Measurements from ENCODE around the gene RPL22.

RPL22 gene

DNA sequence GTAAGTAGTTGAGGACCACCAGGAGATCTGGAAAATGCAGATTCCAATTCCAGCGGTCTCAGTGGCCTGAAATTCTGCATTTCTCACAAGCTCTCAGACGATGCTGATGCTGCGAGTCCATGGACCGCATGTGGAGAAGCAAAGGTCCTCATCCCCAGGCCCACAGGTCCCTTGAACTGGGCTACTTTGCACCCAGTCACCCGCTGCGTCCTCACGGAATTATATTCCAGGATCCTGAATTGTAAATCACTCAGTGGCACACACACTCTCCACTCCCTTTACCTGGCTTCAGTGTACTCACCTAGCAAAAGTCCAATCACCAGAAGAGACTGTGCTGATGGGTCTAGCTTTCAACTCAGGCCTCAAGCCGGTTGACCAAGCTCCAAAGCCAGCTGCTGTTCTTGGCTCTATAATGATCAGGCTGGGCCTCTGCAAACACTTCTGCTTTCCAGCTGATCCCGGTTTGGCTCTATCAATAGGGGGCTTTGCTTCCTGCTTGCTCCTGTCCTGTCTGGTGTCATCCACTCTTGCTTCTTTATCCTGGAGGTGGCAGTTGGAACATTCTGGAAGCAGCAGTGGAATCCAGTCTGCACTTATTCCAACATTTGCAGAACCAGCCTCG is 904 bp upstream of the RPL22 start:
- no peak for DNase-seq (ENCODE audit: low read depth)

DNA sequence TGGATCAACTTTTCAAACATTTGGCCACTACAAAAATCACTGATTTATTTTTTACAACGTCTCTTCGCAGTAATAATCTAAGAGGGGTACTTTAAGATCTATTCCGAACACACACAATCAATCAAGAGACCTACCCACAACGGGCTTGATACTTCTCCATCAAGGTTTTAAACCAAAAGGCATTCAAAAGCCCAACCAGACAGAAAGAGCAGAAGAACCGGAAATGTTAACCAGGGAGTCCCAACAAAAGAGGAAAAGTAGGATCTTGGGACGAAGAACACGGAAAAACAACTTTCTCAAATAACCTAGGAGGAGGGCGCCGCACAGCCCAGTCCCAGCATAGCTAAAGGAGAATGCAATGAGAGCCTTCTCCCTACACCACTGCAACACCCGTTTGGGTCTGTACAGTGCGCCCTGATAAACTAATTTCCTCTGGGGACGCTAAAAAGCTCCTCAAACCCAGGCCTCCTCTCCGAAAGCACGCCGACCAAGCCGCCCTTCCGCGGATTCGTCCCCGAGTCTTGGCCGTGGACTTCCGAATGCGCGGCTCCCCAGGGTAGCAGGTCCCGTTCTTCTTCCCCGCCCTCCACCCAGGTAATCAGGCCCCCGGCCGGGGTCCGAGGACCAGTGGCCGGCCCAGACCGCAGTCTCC is 623 bp downstream of the RPL22 start:
- DNase-seq (ENCODE audit: low read depth) = peak; percentile 10

DNA sequence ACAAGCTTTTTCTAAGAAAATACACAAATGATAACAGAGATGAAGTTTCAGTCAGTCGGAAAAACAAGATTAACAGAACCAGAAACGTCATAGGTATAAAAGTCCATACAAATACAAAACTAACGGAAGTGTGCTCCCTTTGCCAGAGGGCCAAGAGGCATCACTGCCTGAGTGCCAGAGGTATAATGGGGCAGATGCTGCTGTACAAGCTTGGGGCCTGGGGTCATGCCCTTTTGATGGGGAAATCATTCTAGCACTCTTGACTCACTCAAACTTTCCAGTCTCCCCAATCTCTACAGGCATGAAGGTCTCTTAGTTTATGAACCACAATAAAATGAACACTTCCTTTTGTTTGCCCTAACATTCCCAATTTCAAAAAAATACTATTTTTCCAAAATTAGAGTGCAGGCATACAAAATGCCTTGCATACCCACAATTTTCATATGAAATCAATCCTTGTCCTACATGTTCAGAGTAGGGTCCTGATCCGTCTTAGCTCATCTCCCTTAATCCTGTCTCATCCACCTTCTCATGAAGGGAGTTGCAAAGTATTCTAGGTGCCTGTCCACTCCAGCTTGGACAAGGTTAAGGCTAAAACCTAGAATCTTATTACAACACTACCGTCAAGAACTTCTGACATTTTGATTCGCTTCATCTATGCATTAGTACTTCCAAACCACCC is 1.5 kb downstream of the RPL22 start:
- peak; percentile 46 for DNase-seq (ENCODE audit: low read depth)

DNA sequence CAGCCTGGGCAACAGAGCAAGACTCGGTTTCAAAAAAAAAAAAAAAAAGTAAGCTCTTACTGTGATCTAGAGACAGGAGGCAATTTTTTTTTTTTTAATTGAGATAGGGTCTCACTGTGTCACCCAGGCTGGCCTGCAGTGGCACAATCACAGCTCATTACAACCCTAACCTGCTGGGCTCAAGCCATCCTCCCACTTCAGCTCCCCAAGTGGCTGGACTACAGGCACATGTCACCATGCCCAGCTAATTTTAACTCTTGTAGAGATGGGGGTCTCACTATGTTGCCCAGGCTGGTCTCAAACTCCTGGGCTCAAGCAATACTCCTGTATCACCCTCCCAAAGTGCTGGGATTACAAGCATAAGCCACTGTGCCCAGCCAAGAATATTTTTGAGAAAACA is 7.4 kb downstream of the RPL22 start:
- DNase-seq (ENCODE audit: low read depth) = no peak

- no peak for DNase-seq (ENCODE audit: low read depth)
Observed at GRCh38 chr1:6188466-6188865, 10.9 kb downstream of the RPL22 start.

GRCh38 chr1:6185635-6186382 is 13.6 kb downstream of the RPL22 start:
- DNase-seq (ENCODE audit: low read depth) = peak; percentile 46

GRCh38 chr1:6185151-6185550 is 14.2 kb downstream of the RPL22 start:
- peak; percentile 80 for DNase-seq (ENCODE audit: low read depth)

DNA sequence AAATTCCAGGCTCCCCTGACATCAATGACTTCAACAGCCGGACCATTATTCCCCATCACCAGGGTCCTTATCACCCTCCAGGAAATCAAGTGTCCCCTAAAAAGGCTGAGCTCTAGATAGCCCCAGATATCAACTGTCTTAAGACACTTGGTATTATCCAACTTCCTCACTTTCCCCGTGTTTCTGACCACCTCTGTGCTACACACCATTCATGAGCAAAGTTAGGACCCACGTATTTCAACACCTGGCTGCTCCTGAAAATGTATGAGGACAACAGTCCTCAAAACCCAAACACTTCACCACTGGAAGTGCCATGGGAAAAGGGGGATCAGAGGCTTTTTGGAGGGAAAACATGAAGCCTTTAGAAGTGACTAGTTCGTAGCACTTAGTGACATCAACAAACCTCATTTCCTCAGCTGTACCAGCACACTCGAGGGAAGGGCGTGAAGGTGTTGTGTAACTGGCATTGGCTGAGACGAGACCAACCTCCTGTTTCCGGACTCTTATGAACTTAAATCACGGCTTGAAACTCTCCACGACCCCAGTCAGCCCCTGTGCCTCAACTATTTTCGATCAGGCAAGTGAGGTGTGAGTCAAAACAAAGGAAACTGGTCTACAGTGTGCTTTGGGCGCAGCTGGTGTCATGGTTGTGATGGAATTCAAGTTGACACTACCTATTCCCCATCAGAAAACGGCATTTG is 15.2 kb downstream of the RPL22 start:
- peak; percentile 24 for DNase-seq (ENCODE audit: low read depth)

GRCh38 chr1:6183520-6183989 is 15.8 kb downstream of the RPL22 start:
- peak; percentile 17 for DNase-seq (ENCODE audit: low read depth)

- peak; percentile 23 for DNase-seq (ENCODE audit: low read depth)
Observed at GRCh38 chr1:6181347-6181770, 18.0 kb downstream of the RPL22 start.

DNA sequence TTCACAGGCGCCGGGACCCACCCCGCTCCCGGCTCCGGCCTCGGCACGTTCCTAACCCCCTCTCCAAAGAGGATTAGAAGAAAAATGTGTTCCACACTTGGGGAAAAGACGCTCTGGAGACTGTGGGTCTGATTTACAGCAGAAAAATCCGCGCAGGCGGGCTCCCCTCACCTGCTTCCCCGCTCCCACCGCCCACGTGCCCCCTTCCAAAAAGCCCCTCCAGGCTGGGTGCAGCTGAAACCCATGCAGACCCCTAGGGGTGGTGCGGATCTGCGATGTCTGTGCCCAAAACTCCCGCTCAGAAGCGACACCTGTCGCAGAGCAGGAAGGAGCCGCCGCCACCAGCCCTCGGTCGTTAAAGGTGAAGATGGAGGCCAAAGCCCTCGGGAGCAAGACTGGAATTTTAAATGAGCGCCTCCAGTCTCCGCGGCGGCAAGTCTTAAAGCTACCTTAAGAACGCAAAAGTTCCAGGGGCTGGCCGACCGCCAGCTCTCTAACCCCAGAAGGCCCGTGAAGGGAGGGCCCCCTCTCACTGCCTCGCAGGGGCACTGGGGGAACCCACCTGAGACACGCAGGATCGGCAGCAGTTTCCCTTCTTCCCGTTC is 18.6 kb downstream of the RPL22 start:
- no peak for DNase-seq (ENCODE audit: low read depth)

DNA sequence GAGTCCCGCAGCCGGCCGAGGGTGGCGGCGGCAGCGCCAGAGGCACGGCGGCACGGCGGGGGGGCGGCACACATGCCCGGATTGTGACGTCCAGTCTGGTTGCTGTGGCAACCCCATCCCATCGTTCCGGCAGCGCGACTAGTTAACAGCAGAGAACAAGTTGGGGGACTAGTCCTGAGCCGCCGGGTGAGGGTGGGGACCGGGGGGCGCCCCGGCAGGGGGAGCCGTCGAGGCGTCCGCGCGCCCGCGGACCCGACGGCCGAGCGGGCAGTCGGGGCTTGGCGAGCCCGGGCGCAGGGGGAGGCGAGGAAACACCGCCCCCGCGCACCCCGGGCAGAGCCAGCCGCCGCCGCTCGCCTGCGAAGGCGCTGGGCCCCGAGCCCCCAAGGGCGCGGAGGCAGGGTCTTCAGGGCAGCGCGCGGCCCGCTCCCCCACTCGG is 19.1 kb downstream of the RPL22 start, which contains the start of gene CHD5:
Gene CHD5 (minus strand): TSS at position 54 of the 439 bp plus-strand sequence. CDS start 298 bp downstream, outside the sequence.
- DNase-seq (ENCODE audit: low read depth) = no peak

DNA sequence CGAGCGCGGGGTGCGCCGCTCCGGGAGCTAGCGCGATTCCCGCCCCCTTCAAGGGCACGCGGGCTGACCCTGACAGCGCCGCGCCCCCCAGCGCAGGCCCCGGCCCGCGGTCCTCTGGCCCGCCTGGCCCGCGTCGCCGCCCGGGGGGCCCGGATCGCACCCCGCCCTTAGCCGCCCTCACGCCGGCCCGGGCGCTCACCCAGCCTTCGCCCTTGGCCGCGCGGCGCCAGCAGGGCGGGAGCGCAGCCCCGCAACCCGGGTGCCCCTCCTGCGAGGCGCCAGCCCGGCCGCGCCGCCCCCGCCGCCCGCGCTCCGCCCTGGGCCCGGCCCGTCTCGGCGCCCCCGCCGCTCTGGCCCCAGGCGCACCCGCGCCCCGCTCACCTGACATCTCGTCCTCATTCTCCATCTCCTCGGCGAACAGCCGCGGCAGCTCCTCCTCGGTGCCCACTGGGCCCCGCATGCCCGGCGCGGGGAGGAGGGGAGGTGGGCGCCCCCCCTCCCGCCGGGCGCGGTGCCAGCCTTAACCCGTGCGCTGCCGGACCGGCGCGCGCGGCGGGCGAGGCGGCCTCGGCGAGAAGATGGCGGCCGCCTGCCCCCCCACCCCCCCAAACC is 19.7 kb downstream of the RPL22 start:
- no peak for DNase-seq (ENCODE audit: low read depth)

GRCh38 chr1:6178751-6179563 is 20.4 kb downstream of the RPL22 start:
- no peak for DNase-seq (ENCODE audit: low read depth)

- DNase-seq (ENCODE audit: low read depth) = no peak
Observed at GRCh38 chr1:6177681-6178380, 21.6 kb downstream of the RPL22 start.

- DNase-seq (ENCODE audit: low read depth) = no peak
Observed at GRCh38 chr1:6176779-6177178, 22.6 kb downstream of the RPL22 start.

- DNase-seq (ENCODE audit: low read depth) = no peak
Observed at GRCh38 chr1:6175411-6175828, 24.0 kb downstream of the RPL22 start.

DNA sequence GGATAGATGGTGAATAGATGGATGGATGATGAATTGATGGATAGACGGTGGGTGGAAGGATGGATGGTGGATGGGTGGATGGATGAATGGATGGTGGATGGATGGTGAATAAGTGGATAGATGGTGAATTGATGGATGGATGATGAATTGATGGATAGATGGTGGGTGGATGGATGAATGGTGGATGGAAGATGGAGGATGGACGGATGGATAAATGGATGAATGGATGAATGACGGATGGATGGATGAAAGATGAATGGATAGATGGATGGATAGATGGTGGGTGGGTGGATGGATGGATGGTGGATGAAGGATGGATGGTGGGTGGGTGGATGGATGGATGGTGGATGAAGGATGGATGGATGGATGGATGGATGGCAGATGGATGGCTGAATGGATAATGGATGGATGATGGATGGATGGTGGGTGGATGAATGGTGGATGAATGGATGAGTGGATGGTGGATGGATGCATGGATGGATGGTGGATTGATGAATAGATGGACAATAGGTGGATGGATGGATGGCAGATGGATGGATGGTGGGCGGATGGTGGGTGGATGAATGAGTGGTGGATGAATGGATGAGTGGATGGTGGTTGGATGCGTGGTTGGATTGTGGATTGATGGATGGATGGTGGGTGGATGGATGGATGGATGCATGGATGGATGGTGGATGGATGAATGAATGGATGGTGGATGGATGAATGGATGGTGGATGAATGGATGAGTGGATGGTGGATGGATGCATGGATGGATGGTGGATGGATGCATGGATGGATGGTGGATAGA is 24.6 kb downstream of the RPL22 start:
- DNase-seq (ENCODE audit: low read depth) = no peak

All from amniotic epithelial cell (primary cell).